ENCODE measurements around the gene CHM.
"Not testable (repeated sequence)": the region's sequence is repeated elsewhere in the genome, so short reads cannot be mapped to it uniquely, and the experiment has no call there.

DNA sequence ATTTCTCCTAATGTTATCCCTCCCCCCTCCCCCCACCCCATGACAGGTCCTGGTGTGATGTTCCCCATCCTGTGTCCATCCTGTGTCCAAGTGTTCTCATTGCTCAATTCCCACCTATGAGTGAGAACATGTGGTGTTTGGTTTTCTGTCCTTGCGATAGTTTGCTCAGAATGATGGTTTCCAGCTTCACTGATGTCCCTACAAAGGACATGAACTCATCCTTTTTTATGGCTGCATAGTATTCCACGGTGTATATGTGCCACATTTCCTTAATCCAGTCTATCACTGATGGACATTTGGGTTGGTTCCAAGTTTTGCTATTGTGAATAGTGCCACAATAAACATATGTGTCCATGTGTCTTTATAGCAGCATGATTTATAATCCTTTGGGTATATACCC, 113.0 kb downstream of the CHM start:
- not testable (repeated sequence) for TF ChIP-seq ZNF274 (IDR thresholded peaks at IDR 0.05; ENCODE audit: low read depth, low read length); SUZ12 (IDR thresholded peaks at IDR 0.05; ENCODE audit: extremely low read depth, insufficient read depth, insufficient read length)
